LNCaP clone FGC (cell line): ENCODE measurements around the gene IRAK1.
A peak's percentile ranks its signal among the peaks of the same experiment; 100 is the strongest.

Experiments
- DNase-seq: peaks from one replicate; pipeline ENCODE4 v3.0.0-alpha.2; 2011; ENCODE audit warnings: low read depth
- H3K4me3 ChIP-seq: 2 replicates; pipeline ENCODE4 v1.5.1; 2011; ENCODE audit warnings: mild to moderate bottlenecking, low read depth, low read length, control low read depth
- TF ChIP-seq, protein P1 (sequence below): IDR thresholded peaks from 2 replicates; pipeline ENCODE4 v1.5.1; 2012; ENCODE audit warnings: mild to moderate bottlenecking; ENCODE audit not compliant: control insufficient read depth, insufficient read depth; ENCODE audit errors: extremely low read depth

IRAK1 gene

GRCh38 chrX:153968255-153968654 lies 51.4 kb downstream of the IRAK1 start:
- peak overlapping the region; percentile 69 for H3K4me3 ChIP-seq
- DNase-seq = no peak
- TF ChIP-seq, protein P1, sequence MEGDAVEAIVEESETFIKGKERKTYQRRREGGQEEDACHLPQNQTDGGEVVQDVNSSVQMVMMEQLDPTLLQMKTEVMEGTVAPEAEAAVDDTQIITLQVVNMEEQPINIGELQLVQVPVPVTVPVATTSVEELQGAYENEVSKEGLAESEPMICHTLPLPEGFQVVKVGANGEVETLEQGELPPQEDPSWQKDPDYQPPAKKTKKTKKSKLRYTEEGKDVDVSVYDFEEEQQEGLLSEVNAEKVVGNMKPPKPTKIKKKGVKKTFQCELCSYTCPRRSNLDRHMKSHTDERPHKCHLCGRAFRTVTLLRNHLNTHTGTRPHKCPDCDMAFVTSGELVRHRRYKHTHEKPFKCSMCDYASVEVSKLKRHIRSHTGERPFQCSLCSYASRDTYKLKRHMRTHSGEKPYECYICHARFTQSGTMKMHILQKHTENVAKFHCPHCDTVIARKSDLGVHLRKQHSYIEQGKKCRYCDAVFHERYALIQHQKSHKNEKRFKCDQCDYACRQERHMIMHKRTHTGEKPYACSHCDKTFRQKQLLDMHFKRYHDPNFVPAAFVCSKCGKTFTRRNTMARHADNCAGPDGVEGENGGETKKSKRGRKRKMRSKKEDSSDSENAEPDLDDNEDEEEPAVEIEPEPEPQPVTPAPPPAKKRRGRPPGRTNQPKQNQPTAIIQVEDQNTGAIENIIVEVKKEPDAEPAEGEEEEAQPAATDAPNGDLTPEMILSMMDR = no peak

DNA sequence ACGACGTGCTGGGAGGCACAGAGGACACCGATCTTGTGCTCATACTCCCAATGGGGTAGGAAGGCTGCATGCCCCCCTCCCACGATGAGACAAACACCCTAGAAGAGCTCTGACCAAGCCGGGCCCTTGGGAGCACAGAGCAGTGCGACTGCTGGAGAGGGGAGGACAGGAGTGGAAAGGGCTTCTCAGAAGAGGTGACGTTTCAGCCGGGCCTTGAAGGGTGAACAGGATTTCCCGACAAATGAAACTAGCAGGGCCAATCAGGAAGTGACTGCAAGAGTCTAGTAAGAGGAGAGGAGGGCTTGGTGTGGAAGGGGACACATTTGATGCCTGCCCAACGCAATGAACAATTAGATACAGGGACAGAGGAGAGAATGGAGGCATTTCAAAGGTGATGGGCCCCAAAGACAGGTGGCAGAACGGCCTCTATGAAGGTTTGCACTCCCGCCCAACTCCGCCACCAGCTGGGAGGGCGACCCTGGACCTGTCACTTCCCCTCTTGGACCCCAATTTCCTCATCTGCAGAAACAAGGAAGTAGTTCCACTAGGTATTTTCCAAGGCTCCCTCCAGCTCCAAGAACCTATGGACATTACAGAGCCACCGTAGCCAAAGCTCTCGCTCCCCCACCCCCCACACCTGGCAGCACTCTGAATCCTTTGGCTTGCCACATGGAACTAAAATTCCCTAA lies 52.0 kb downstream of the IRAK1 start:
- peak overlapping the region; percentile 69 for H3K4me3 ChIP-seq

DNA sequence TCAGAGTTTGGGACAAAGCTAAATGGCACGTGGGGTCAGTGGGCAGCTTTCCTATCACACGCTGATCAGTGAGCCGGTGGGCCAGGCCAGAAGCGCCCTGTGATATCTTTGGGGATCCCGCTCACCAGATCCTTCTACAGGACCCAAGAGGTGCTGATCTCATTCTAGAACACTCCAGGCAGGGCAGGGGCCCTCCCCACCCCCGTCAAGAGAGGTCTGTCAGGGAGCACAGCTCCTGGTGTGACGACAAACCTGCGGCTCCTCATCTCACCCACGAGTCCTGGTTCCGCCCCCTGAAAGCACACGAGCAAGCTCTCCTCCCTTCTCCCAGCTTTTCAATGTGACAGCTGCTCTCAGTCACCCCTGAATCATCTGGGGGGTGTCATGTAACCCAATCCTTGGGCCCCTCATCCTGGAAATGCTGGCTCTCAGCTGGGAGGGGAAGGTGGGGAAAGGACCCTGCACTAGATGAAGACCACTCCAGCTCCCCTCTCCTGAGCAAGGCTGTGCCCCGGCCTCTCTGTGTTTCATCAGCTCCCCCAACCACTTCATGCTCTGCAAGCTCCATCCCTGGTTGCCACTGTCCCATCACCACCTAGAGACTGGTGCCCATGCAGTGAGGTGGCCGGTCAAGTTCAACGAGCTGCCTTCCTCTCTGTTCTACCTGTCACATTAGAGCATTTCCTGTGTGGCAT lies 52.7 kb downstream of the IRAK1 start:
- TF ChIP-seq, protein P1 = no peak
- no peak for DNase-seq
- H3K4me3 ChIP-seq = peak overlapping the region; percentile 69

More for the DNA sequence above, 52.0 kb downstream of the IRAK1 start:
- TF ChIP-seq, protein P1 = no peak
- DNase-seq = no peak

DNA sequence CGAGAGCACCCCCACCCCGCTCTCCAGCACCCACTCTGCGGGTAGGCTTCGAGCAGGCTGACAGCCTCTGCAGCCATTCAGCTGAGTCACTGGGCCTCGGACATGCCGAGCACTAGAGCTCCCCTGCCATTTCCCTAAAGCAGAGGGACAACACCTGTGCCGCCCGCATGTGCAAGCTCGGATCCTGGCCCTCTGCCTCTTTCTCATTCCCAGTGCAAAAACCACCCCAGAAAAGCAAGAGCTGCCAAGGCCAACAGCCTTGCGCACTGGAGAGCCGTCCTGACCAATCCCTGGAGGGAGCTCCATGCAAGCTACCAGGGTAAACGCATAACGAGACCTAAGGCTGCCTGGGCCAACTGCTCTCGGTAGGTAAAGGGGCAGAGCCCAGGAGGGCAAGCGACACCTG lies 53.4 kb downstream of the IRAK1 start:
- TF ChIP-seq, protein P1 = no peak
- peak overlapping the region; percentile 69 for H3K4me3 ChIP-seq
- no peak for DNase-seq

DNA sequence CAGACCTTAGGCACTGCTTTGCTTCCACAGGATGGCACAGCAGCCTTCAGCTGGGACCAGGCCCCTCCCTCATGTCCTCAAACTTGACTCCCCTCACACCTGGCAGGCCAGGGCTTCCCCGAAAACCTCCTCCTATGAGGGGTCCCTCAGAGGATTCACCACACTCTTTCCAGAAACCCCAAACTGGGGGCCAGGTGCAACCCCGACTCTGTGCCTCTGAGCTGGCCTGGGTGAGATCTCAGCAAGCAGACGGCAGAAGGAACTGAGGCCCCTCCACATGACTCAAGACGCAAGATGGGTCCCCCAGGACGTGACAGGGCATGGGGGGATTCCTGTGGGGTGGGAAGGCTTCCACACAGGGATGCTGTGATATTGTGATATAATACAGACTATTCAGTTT lies 54.3 kb downstream of the IRAK1 start:
- TF ChIP-seq, protein P1 = no peak
- H3K4me3 ChIP-seq = no peak overlapping the region
- no peak for DNase-seq

GRCh38 chrX:153964105-153964504 lies 55.6 kb downstream of the IRAK1 start:
- no peak overlapping the region for H3K4me3 ChIP-seq
- TF ChIP-seq, protein P1 = no peak
- no peak for DNase-seq
